Stimulated activated naive B cell treated with anti-CD40 and anti-IgM and Interleukin-4, amounts not matched to agents 10 μg/mL and 1 μg/mL and 100 μg/mL, for 72 hours (primary cell): Measurements from ENCODE around the gene TCF25.
"Not testable (repeated sequence)": the region's sequence is repeated elsewhere in the genome, so short reads cannot be mapped to it uniquely, and the experiment has no call there.

Experiments
- ATAC-seq, 2 donors: fragments of 150-1000 bp; cut with Tn5 transposase; replicated peaks; 2 replicates each; pipeline ENCODE4 v1.10.0; 2021; ENCODE audit warnings: moderate library complexity in 1 of 2
- DNase-seq: peaks from one replicate; pipeline ENCODE4 v3.0.0; 2021
- H3K27ac Mint-ChIP-seq: one replicate; pipeline ENCODE4 v1.8.0; 2022; ENCODE audit warnings: mild to moderate bottlenecking, mixed read lengths
- H3K27me3 Mint-ChIP-seq, 2 donors: one replicate each; pipeline ENCODE4 v1.8.0; 2022; ENCODE audit warnings: mixed read lengths in 2 of 2
- H3K36me3 Mint-ChIP-seq, 2 donors: one replicate each; pipeline ENCODE4 v1.8.0; 2022; ENCODE audit warnings: mixed read lengths in 2 of 2, mild to moderate bottlenecking in 1 of 2
- H3K4me1 Mint-ChIP-seq, 2 donors: one replicate each; pipeline ENCODE4 v1.8.0; 2022; ENCODE audit warnings: mixed read lengths in 2 of 2, mild to moderate bottlenecking in 1 of 2
- H3K4me3 Mint-ChIP-seq, 2 donors: one replicate each; pipeline ENCODE4 v1.8.0; 2022; ENCODE audit warnings: mild to moderate bottlenecking in 2 of 2, mixed read lengths in 2 of 2, moderate library complexity in 1 of 2
- H3K9me3 Mint-ChIP-seq, 2 donors: one replicate each; pipeline ENCODE4 v1.8.0; 2022; ENCODE audit warnings: mixed read lengths in 2 of 2, mild to moderate bottlenecking in 1 of 2

Gene TCF25

DNA sequence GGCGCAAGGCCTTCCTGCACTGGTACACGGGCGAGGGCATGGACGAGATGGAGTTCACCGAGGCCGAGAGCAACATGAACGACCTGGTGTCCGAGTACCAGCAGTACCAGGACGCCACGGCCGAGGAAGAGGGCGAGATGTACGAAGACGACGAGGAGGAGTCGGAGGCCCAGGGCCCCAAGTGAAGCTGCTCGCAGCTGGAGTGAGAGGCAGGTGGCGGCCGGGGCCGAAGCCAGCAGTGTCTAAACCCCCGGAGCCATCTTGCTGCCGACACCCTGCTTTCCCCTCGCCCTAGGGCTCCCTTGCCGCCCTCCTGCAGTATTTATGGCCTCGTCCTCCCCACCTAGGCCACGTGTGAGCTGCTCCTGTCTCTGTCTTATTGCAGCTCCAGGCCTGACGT is 62.2 kb downstream of the TCF25 start:
- H3K9me3 Mint-ChIP-seq, H3K36me3 Mint-ChIP-seq, ATAC-seq, H3K27ac Mint-ChIP-seq, H3K4me3 Mint-ChIP-seq, DNase-seq: not testable (repeated sequence)
- H3K4me1 Mint-ChIP-seq: peaks cover 7 to 16% of the 10 kb centered on the region in 2 donors
- H3K27me3 Mint-ChIP-seq: peaks cover 9 to 26% of the 10 kb centered on the region in 2 donors

DNA sequence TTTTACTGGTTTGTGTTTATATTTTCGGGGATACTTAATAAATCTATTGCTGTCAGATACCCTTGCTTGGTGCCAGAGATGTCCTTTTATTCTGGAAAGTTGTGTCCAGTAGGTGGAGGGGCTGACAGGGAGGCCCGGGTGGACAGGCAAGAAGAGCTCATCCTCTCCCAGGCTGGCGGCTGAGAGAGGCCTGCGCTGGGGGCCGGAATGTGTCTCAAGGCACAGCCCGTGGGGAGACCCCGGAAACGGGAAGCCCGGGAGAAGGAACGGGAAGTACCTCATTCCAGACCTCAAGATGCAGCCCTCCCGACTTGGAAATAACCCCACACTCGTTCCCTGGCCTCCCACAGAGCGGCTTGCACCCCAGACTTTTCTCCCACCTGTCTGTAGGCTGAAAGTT is 62.6 kb downstream of the TCF25 start:
- Mint-ChIP-seq H3K4me3 (no peak overlapping the region), H3K36me3 (no peaks in the 10 kb centered on the region), H3K27ac (no peak overlapping the region), H3K4me1 (peaks cover 6 to 13% of the 10 kb centered on the region in 2 donors), H3K27me3 (peaks cover 7 to 24% of the 10 kb centered on the region in 2 donors), H3K9me3 (no peaks in the 10 kb centered on the region)
- no peak for DNase-seq
- ATAC-seq: no peak

DNA sequence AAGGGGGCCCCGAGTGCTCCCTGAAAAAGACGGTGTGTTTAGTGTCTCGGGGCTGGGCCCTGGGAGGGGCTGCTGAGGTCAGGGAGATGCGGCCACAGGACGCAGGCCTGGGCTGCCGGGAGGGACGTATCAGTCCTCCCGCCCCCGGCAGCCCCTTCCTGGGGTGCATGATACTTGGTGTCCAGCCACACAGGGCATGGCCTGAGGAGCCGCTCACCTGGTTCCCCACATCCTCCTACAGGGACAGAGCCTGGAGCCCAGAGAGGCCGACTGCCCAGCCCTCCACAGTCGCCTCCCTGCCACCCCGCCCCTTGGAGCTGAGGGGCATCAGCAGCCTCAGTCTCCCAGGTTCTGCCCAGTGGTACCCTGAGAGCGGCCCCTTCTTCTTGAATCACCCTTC is 63.1 kb downstream of the TCF25 start:
- no peaks in the 10 kb centered on the region for H3K9me3 Mint-ChIP-seq
- ATAC-seq: no peak

DNA sequence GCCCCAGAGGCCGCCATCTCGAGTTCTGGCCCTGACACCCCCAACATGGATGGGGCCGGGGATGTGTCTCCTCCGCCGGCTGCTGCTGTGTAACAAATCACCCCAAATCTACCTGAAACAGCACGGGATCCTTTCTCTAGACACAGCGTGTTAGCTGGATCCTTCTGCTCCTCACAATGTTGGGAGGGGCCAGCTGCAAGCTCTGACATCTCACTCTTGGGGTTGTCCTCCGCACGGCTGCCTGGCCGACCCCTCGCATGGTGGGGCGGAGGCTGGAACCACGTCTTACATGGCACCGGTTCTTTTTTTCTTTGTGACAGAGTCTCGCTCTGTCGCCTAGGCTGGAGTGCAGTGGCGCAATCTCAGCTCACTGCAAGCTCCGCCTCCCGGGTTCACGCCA is 63.6 kb downstream of the TCF25 start:
- H3K36me3 Mint-ChIP-seq: no peaks in the 10 kb centered on the region
- no peak for DNase-seq
- no peak overlapping the region for H3K4me3 Mint-ChIP-seq
- H3K9me3 Mint-ChIP-seq: no peaks in the 10 kb centered on the region
- H3K4me1 Mint-ChIP-seq: peaks cover 0 to 4% of the 10 kb centered on the region in 2 donors
- peaks cover 4 to 17% of the 10 kb centered on the region in 2 donors for H3K27me3 Mint-ChIP-seq
- no peak for ATAC-seq
- H3K27ac Mint-ChIP-seq: no peak overlapping the region

More for the DNA sequence above, 63.1 kb downstream of the TCF25 start:
- peaks cover 1 to 8% of the 10 kb centered on the region in 2 donors for H3K4me1 Mint-ChIP-seq
- no peak overlapping the region for H3K27ac Mint-ChIP-seq
- no peak overlapping the region for H3K4me3 Mint-ChIP-seq
- no peaks in the 10 kb centered on the region for H3K36me3 Mint-ChIP-seq
- DNase-seq: no peak
- peaks cover 4 to 19% of the 10 kb centered on the region in 2 donors for H3K27me3 Mint-ChIP-seq

DNA sequence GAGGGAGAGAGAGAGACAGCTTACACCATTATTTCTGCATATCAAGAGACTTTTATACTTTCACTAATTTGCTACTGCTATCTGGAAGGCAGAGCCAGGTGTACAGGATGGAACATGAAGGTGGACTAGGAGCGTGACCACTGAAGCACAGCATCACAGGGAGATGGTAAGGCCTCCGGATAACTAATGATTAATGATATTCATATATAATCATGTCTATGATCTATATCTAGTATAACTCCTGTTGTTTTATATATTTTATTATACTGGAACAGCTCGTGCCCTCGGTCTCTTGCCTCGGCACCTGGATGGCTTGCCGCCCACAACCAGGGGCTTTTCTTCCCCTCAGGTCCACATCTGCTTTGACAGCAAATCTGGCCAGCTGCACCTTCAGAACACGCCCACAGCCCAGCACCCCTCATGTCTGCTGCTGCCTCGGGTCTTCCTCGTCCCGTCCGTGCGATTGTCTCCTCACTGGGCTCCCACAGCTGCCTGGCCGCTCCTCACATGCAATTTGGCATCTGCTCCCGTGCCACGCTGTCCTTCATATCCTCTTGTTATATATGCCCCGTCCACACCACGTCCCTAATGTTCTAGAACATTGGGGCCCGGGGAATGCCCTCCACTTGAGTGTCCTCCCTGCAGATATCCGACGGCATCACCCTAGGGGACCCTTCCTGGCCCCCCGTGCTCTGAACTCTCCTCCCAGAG is 64.9 kb downstream of the TCF25 start:
- ATAC-seq (no peak), DNase-seq (no peak)
- Mint-ChIP-seq H3K9me3 (no peaks in the 10 kb centered on the region), H3K27ac (no peak overlapping the region), H3K36me3 (no peaks in the 10 kb centered on the region), H3K27me3 (peaks cover 4 to 17% of the 10 kb centered on the region in 2 donors), H3K4me1 (no peaks in the 10 kb centered on the region), H3K4me3 (no peak overlapping the region)

GRCh38 chr16:89944773-89945172 is 71.4 kb downstream of the TCF25 start:
- peak; percentile 47 for DNase-seq
- Mint-ChIP-seq H3K27me3 (peaks cover 0 to 3% of the 10 kb centered on the region in 2 donors), H3K9me3 (peaks cover 0 to 2% of the 10 kb centered on the region in 2 donors)

DNA sequence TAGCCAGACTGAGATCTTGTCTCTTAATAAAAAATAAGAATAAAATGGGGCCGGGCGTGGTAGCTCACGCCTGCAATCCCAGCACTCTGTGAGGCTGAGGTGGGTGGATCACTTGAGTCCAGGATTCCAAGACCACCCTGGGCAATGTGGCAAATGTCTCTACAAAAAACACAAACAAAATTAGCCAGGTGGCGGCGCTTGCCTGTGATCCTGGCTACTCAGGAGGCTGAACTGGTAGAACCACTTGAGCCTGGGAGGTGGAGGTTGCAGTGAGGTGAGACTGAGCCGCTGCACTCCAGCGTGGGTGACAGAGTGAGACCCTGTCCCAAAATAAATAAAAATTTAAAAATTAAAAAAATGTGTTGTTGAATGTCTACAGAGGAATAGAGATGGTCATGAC is 72.3 kb downstream of the TCF25 start:
- Mint-ChIP-seq H3K27me3 (peaks cover 0 to 3% of the 10 kb centered on the region in 2 donors), H3K27ac (no peak overlapping the region), H3K9me3 (peaks cover 0 to 2% of the 10 kb centered on the region in 2 donors), H3K36me3 (peaks cover 0 to 4% of the 10 kb centered on the region in 2 donors), H3K4me3 (no peak overlapping the region), H3K4me1 (peaks cover 40 to 57% of the 10 kb centered on the region in 2 donors)
- ATAC-seq (no peak), DNase-seq (no peak)

More at GRCh38 chr16:89944773-89945172, 71.4 kb downstream of the TCF25 start:
- ATAC-seq: peak; percentile 58 to 64
- H3K36me3 Mint-ChIP-seq: peaks cover 0 to 4% of the 10 kb centered on the region in 2 donors
- H3K4me1 Mint-ChIP-seq: peaks cover 33 to 48% of the 10 kb centered on the region in 2 donors
- H3K4me3 Mint-ChIP-seq: no peak overlapping the region
- no peak overlapping the region for H3K27ac Mint-ChIP-seq

DNA sequence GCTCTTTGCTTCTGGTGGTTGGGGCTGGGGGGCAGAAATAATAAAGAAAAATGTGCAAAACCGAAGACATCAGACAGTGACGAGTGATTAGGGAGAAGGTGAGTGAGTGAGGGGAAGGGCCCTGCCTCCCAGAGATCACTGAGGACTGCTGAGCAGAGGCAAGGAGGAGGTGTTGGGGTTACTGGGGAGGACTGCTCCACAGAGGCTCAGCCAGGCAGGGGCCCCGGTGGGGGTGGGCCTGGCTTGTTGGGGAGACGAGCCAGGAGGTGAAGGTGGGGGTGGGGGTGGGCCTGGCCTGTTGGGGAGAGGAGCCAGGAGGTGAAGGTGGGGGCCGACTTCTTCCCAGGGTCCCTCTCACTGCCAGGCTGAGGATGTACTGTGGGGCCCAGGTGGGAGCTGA is 73.1 kb downstream of the TCF25 start:
- DNase-seq (no peak), ATAC-seq (no peak)
- peaks cover 0 to 4% of the 10 kb centered on the region in 2 donors for H3K36me3 Mint-ChIP-seq
- peaks cover 0 to 2% of the 10 kb centered on the region in 2 donors for H3K9me3 Mint-ChIP-seq
- H3K4me1 Mint-ChIP-seq: peaks cover 41 to 60% of the 10 kb centered on the region in 2 donors
- no peak overlapping the region for H3K4me3 Mint-ChIP-seq
- peak overlapping the region; percentile 74 for H3K27ac Mint-ChIP-seq
- H3K27me3 Mint-ChIP-seq: peaks cover 0 to 3% of the 10 kb centered on the region in 2 donors

DNA sequence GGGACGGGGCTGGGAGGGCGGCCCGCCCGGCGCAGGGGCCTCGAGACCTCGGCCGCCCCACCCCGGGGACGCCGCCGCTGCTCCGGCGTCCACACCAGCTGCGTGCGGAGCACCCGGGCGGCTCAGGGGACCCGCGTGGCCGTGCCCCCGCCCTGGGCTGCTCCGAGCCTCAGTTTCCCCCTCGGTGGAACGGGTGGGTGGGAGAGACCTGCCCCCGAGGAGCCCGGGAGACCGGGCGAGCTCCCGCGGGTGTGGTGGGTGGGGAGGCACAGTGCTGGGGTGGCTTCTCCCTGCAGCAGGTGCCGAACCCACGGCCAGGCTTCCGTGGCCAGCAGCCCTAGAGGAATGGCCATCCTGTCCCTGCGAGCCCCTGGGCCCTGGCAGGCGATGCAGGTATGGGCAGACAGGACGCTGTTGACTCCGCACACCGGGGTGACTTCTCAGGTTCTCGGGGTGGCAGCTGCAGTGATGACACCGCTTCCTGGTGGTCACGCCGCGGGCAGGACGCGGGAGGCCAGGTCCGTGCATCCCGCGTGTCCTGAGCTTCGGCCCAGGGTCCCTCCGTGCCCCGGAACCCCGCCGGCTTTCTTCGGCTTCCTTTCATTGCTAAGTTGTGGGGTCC is 75.8 kb downstream of the TCF25 start:
- ATAC-seq (no peak), DNase-seq (no peak)
- peaks cover 59 to 82% of the 10 kb centered on the region in 2 donors for H3K4me1 Mint-ChIP-seq
- peaks cover 6% of the 10 kb centered on the region in 2 donors for H3K36me3 Mint-ChIP-seq
- peak overlapping the region; percentile 86 for H3K4me3 Mint-ChIP-seq
- no peaks in the 10 kb centered on the region for H3K27me3 Mint-ChIP-seq
- H3K9me3 Mint-ChIP-seq: peaks cover 0 to 2% of the 10 kb centered on the region in 2 donors
- H3K27ac Mint-ChIP-seq: peak overlapping the region; percentile 90

DNA sequence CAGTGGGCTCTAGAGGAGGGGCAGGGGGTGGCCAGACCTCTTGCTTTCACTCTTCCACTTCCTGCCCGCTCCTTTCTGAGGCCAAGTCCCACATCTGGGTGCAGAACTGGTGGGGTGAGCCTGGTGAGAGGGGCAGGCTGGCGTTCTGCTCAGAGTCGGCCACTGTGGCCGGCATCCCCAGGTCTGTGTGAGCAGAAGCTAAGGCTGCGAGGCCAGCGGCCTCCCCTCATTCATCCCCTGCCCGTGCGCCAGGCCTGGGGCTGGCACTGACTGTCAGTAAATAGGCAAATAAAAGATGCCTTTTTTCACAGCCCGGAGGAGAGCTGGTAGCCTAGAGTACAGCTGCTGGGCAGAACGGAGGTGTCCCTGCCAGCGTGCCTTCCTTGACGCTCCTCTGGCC is 76.4 kb downstream of the TCF25 start:
- ATAC-seq: no peak
- no peak for DNase-seq
- Mint-ChIP-seq H3K4me1 (peaks cover 62 to 82% of the 10 kb centered on the region in 2 donors), H3K36me3 (peaks cover 9 to 10% of the 10 kb centered on the region in 2 donors), H3K9me3 (peaks cover 0 to 1% of the 10 kb centered on the region in 2 donors), H3K4me3 (peak overlapping the region; percentile 86), H3K27me3 (no peaks in the 10 kb centered on the region), H3K27ac (peak overlapping the region; percentile 90)

- H3K9me3 Mint-ChIP-seq: no peaks in the 10 kb centered on the region
- DNase-seq (no peak), ATAC-seq (no peak)
- peaks cover 61 to 87% of the 10 kb centered on the region in 2 donors for H3K4me1 Mint-ChIP-seq
- no peaks in the 10 kb centered on the region for H3K27me3 Mint-ChIP-seq
- no peak overlapping the region for H3K4me3 Mint-ChIP-seq
- peaks cover 16 to 18% of the 10 kb centered on the region in 2 donors for H3K36me3 Mint-ChIP-seq
- no peak overlapping the region for H3K27ac Mint-ChIP-seq
Measured at GRCh38 chr16:89951509-89951908, 78.1 kb downstream of the TCF25 start.

- Mint-ChIP-seq H3K9me3 (no peaks in the 10 kb centered on the region), H3K4me3 (no peak overlapping the region), H3K4me1 (peaks cover 64 to 87% of the 10 kb centered on the region in 2 donors), H3K27me3 (no peaks in the 10 kb centered on the region), H3K27ac (no peak overlapping the region), H3K36me3 (peaks cover 21 to 23% of the 10 kb centered on the region in 2 donors)
- DNase-seq: no peak
- ATAC-seq: no peak
Measured at GRCh38 chr16:89952049-89952448, 78.7 kb downstream of the TCF25 start.

- peaks cover 62 to 87% of the 10 kb centered on the region in 2 donors for H3K4me1 Mint-ChIP-seq
- ATAC-seq (no peak), DNase-seq (no peak)
- no peak overlapping the region for H3K27ac Mint-ChIP-seq
- H3K9me3 Mint-ChIP-seq: no peaks in the 10 kb centered on the region
- H3K36me3 Mint-ChIP-seq: peaks cover 22 to 26% of the 10 kb centered on the region in 2 donors
- no peak overlapping the region for H3K4me3 Mint-ChIP-seq
- no peaks in the 10 kb centered on the region for H3K27me3 Mint-ChIP-seq
Measured at GRCh38 chr16:89952551-89952950, 79.2 kb downstream of the TCF25 start.

- ATAC-seq (peak; percentile 90 to 91), DNase-seq (peak; percentile 57)
- peak overlapping the region; percentile 69 for H3K27ac Mint-ChIP-seq
- peak overlapping the region; percentile 43 to 45 for H3K4me3 Mint-ChIP-seq
- H3K4me1 Mint-ChIP-seq: peaks cover 58 to 87% of the 10 kb centered on the region in 2 donors
- peaks cover 30 to 37% of the 10 kb centered on the region in 2 donors for H3K36me3 Mint-ChIP-seq
- H3K9me3 Mint-ChIP-seq: no peaks in the 10 kb centered on the region
- H3K27me3 Mint-ChIP-seq: no peaks in the 10 kb centered on the region
Measured at GRCh38 chr16:89953671-89954406, 80.4 kb downstream of the TCF25 start.
